Measurements from ENCODE around the gene TMEM181. TPM values are rescaled to one million over a fixed set of nuclear protein-coding genes. Genes with fewer than 3 reads are reported as not detected.
"Not testable (repeated sequence)": the region's sequence is repeated elsewhere in the genome, so short reads cannot be mapped to it uniquely, and the experiment has no call there.

TMEM181 gene
- 11.7 TPM for polyA plus RNA-seq (2013, experiment 1 of 2)
- polyA plus RNA-seq (2013, experiment 2 of 2): 14.6 TPM

GRCh38 chr6:158559895-158560835 lies at the start of gene TMEM181:
TSS of gene TMEM181 (plus strand) at chr6:158560091. CDS start at chr6:158560225, 134 bp downstream.
- peak within 1 kb of the TSS; percentile 85 for H3K4me3 ChIP-seq (ENCODE audit: low read length)
- H3K9ac ChIP-seq (ENCODE audit: low read depth, low read length): peak within 1 kb of the TSS; percentile 88
- H3K4me1 ChIP-seq (ENCODE audit: insufficient read depth, low read length): peaks cover 17% of the 10 kb centered on the region
- peak within 1 kb of the TSS; percentile 76 for H3K27ac ChIP-seq (ENCODE audit: low read depth, low read length)
- no peaks in the 10 kb centered on the region for H3K9me3 ChIP-seq (ENCODE audit: insufficient read depth, low read depth, low read length)
- WGBS: under 1% methylated on average over 120 of the region's 120 CpGs
- H3K36me3 ChIP-seq (ENCODE audit: insufficient read depth, low read length): no peaks in the 10 kb centered on the region
- no peaks in the 10 kb centered on the region for H3K27me3 ChIP-seq (ENCODE audit: insufficient read depth, low read length)

GRCh38 chr6:158512809-158513208 lies 47.1 kb upstream of the TMEM181 start:
- H3K9ac ChIP-seq (ENCODE audit: low read depth, low read length): no peak overlapping the region
- no peak overlapping the region for H3K27ac ChIP-seq (ENCODE audit: low read depth, low read length)
- no peaks in the 10 kb centered on the region for H3K36me3 ChIP-seq (ENCODE audit: insufficient read depth, low read length)
- peaks cover 1% of the 10 kb centered on the region; the same call in 1 of the 2 replicates for H3K4me1 ChIP-seq (ENCODE audit: insufficient read depth, low read length)
- no peak overlapping the region for H3K4me3 ChIP-seq (ENCODE audit: low read length)
- H3K9me3 ChIP-seq (ENCODE audit: insufficient read depth, low read depth, low read length): no peaks in the 10 kb centered on the region
- no peaks in the 10 kb centered on the region for H3K27me3 ChIP-seq (ENCODE audit: insufficient read depth, low read length)
- 99% methylated on average over 4 of the region's 4 CpGs for WGBS

GRCh38 chr6:158514176-158514575 lies 45.7 kb upstream of the TMEM181 start:
- H3K4me3 ChIP-seq (ENCODE audit: low read length): no peak overlapping the region
- WGBS: 92% methylated on average over 4 of the region's 4 CpGs
- no peak overlapping the region for H3K9ac ChIP-seq (ENCODE audit: low read depth, low read length)
- H3K9me3 ChIP-seq (ENCODE audit: insufficient read depth, low read depth, low read length): no peaks in the 10 kb centered on the region
- H3K36me3 ChIP-seq (ENCODE audit: insufficient read depth, low read length): no peaks in the 10 kb centered on the region
- no peak overlapping the region for H3K27ac ChIP-seq (ENCODE audit: low read depth, low read length)
- peaks cover 11% of the 10 kb centered on the region for H3K4me1 ChIP-seq (ENCODE audit: insufficient read depth, low read length)
- H3K27me3 ChIP-seq (ENCODE audit: insufficient read depth, low read length): no peaks in the 10 kb centered on the region

- Histone ChIP-seq H3K4me3 (ENCODE audit: low read length) (no peak overlapping the region), H3K27ac (ENCODE audit: low read depth, low read length) (no peak overlapping the region), H3K4me1 (ENCODE audit: insufficient read depth, low read length) (peaks cover 12% of the 10 kb centered on the region), H3K9me3 (ENCODE audit: insufficient read depth, low read depth, low read length) (no peaks in the 10 kb centered on the region), H3K36me3 (ENCODE audit: insufficient read depth, low read length) (no peaks in the 10 kb centered on the region), H3K9ac (ENCODE audit: low read depth, low read length) (no peak overlapping the region), H3K27me3 (ENCODE audit: insufficient read depth, low read length) (no peaks in the 10 kb centered on the region)
- WGBS: 92% methylated on average over 8 of the region's 8 CpGs
Observed at GRCh38 chr6:158514991-158515390, 44.9 kb upstream of the TMEM181 start.

GRCh38 chr6:158516098-158516497 lies 43.8 kb upstream of the TMEM181 start:
- no peaks in the 10 kb centered on the region for H3K9me3 ChIP-seq (ENCODE audit: insufficient read depth, low read depth, low read length)
- no peaks in the 10 kb centered on the region for H3K36me3 ChIP-seq (ENCODE audit: insufficient read depth, low read length)
- H3K9ac ChIP-seq (ENCODE audit: low read depth, low read length): no peak overlapping the region
- H3K27me3 ChIP-seq (ENCODE audit: insufficient read depth, low read length): no peaks in the 10 kb centered on the region
- H3K4me3 ChIP-seq (ENCODE audit: low read length): no peak overlapping the region
- WGBS: 96% methylated on average over 33 of the region's 33 CpGs
- H3K4me1 ChIP-seq (ENCODE audit: insufficient read depth, low read length): peaks cover 12% of the 10 kb centered on the region
- no peak overlapping the region for H3K27ac ChIP-seq (ENCODE audit: low read depth, low read length)

GRCh38 chr6:158517038-158517437 lies 42.9 kb upstream of the TMEM181 start:
- Histone ChIP-seq H3K36me3 (ENCODE audit: insufficient read depth, low read length) (no peaks in the 10 kb centered on the region), H3K27me3 (ENCODE audit: insufficient read depth, low read length) (no peaks in the 10 kb centered on the region), H3K27ac (ENCODE audit: low read depth, low read length) (no peak overlapping the region), H3K4me3 (ENCODE audit: low read length) (no peak overlapping the region), H3K9me3 (ENCODE audit: insufficient read depth, low read depth, low read length) (no peaks in the 10 kb centered on the region), H3K9ac (ENCODE audit: low read depth, low read length) (no peak overlapping the region), H3K4me1 (ENCODE audit: insufficient read depth, low read length) (peaks cover 12% of the 10 kb centered on the region)
- WGBS: 95% methylated on average over 8 of the region's 8 CpGs

GRCh38 chr6:158517581-158517980 lies 42.3 kb upstream of the TMEM181 start:
- no peaks in the 10 kb centered on the region for H3K9me3 ChIP-seq (ENCODE audit: insufficient read depth, low read depth, low read length)
- H3K27me3 ChIP-seq (ENCODE audit: insufficient read depth, low read length): no peaks in the 10 kb centered on the region
- H3K4me1 ChIP-seq (ENCODE audit: insufficient read depth, low read length): peaks cover 12% of the 10 kb centered on the region
- no peak overlapping the region for H3K27ac ChIP-seq (ENCODE audit: low read depth, low read length)
- H3K9ac ChIP-seq (ENCODE audit: low read depth, low read length): no peak overlapping the region
- no peaks in the 10 kb centered on the region for H3K36me3 ChIP-seq (ENCODE audit: insufficient read depth, low read length)
- no peak overlapping the region for H3K4me3 ChIP-seq (ENCODE audit: low read length)
- 86% methylated on average over 5 of the region's 5 CpGs for WGBS

GRCh38 chr6:158518191-158519127 lies 41.4 kb upstream of the TMEM181 start:
- WGBS: 12% methylated on average over 17 of the region's 18 CpGs
- Histone ChIP-seq H3K4me1 (ENCODE audit: insufficient read depth, low read length) (peaks cover 12% of the 10 kb centered on the region), H3K36me3 (ENCODE audit: insufficient read depth, low read length) (no peaks in the 10 kb centered on the region), H3K27ac (ENCODE audit: low read depth, low read length) (no peak overlapping the region), H3K9ac (ENCODE audit: low read depth, low read length) (peak overlapping the region; percentile 34; the same call in 1 of the 2 replicates), H3K4me3 (ENCODE audit: low read length) (peak overlapping the region; percentile 50), H3K9me3 (ENCODE audit: insufficient read depth, low read depth, low read length) (no peaks in the 10 kb centered on the region), H3K27me3 (ENCODE audit: insufficient read depth, low read length) (no peaks in the 10 kb centered on the region)

- Histone ChIP-seq H3K4me3 (ENCODE audit: low read length) (no peak overlapping the region), H3K27ac (ENCODE audit: low read depth, low read length) (no peak overlapping the region), H3K9me3 (ENCODE audit: insufficient read depth, low read depth, low read length) (no peaks in the 10 kb centered on the region), H3K9ac (ENCODE audit: low read depth, low read length) (no peak overlapping the region), H3K36me3 (ENCODE audit: insufficient read depth, low read length) (no peaks in the 10 kb centered on the region), H3K4me1 (ENCODE audit: insufficient read depth, low read length) (peaks cover 12% of the 10 kb centered on the region), H3K27me3 (ENCODE audit: insufficient read depth, low read length) (no peaks in the 10 kb centered on the region)
- 81% methylated on average over 3 of the region's 3 CpGs for WGBS
Observed at GRCh38 chr6:158519300-158519699, 40.6 kb upstream of the TMEM181 start.

- Histone ChIP-seq H3K36me3 (ENCODE audit: insufficient read depth, low read length) (no peaks in the 10 kb centered on the region), H3K9me3 (ENCODE audit: insufficient read depth, low read depth, low read length) (no peaks in the 10 kb centered on the region), H3K9ac (ENCODE audit: low read depth, low read length) (no peak overlapping the region), H3K27me3 (ENCODE audit: insufficient read depth, low read length) (no peaks in the 10 kb centered on the region), H3K4me3 (ENCODE audit: low read length) (no peak overlapping the region), H3K27ac (ENCODE audit: low read depth, low read length) (no peak overlapping the region), H3K4me1 (ENCODE audit: insufficient read depth, low read length) (peaks cover 12% of the 10 kb centered on the region)
- 73% methylated on average over 4 of the region's 4 CpGs for WGBS
Observed at GRCh38 chr6:158519761-158520160, 40.1 kb upstream of the TMEM181 start.

GRCh38 chr6:158520975-158521374 lies 38.9 kb upstream of the TMEM181 start:
- not testable (repeated sequence) for H3K36me3 ChIP-seq (ENCODE audit: insufficient read depth, low read length); H3K9me3 ChIP-seq (ENCODE audit: insufficient read depth, low read depth, low read length); H3K27me3 ChIP-seq (ENCODE audit: insufficient read depth, low read length); H3K4me3 ChIP-seq (ENCODE audit: low read length); H3K27ac ChIP-seq (ENCODE audit: low read depth, low read length); H3K9ac ChIP-seq (ENCODE audit: low read depth, low read length)
- peaks cover 12% of the 10 kb centered on the region for H3K4me1 ChIP-seq (ENCODE audit: insufficient read depth, low read length)
- WGBS: 91% methylated on average over 7 of the region's 7 CpGs

Data from HUES64 (cell line).